NB4 (cell line): ENCODE data around the gene FIP1L1.

Experiments
- DNase-seq: peaks from one replicate; pipeline ENCODE4 v3.0.0; 2010; ENCODE audit warnings: low read depth
- H3K4me3 ChIP-seq: one replicate; pipeline ENCODE4 v1.5.1; 2011; ENCODE audit warnings: mild to moderate bottlenecking, low read depth, low read length, moderate library complexity
- CTCF ChIP-seq: IDR thresholded peaks from one replicate; pipeline ENCODE4 v1.5.1; 2012; ENCODE audit warnings: low read depth, low read length
- MAX ChIP-seq: IDR thresholded peaks from 2 replicates; pipeline ENCODE4 v1.6.1; 2011; ENCODE audit warnings: low read depth, low read length
- MYC ChIP-seq: IDR thresholded peaks from 2 replicates; pipeline ENCODE4 v1.6.1; 2011; ENCODE audit warnings: low read depth, low read length
- POLR2A ChIP-seq: IDR thresholded peaks from 2 replicates; pipeline ENCODE4 v1.6.1; 2011; ENCODE audit warnings: mild to moderate bottlenecking; ENCODE audit not compliant: insufficient read length; ENCODE audit errors: extremely low read depth

Gene FIP1L1

GRCh38 chr4:53508446-53508845 is 131.0 kb downstream of the FIP1L1 start:
- TF ChIP-seq POLR2A (no peak), MYC (no peak), MAX (no peak), CTCF (no peak)
- no peak for DNase-seq
- H3K4me3 ChIP-seq, result no peak overlapping the region

GRCh38 chr4:53510321-53510720 is 132.9 kb downstream of the FIP1L1 start:
- DNase-seq, result no peak
- H3K4me3 ChIP-seq, result no peak overlapping the region
- TF ChIP-seq MAX, result no peak
- no peak for TF ChIP-seq CTCF
- no peak for TF ChIP-seq MYC
- TF ChIP-seq POLR2A, result no peak
